Inflammatory macrophage (primary cell): ENCODE data around the gene PCDH12.
A peak's percentile ranks its signal among the peaks of the same experiment; 100 is the strongest.
"Not testable (repeated sequence)": the region's sequence is repeated elsewhere in the genome, so short reads cannot be mapped to it uniquely, and the experiment has no call there.

ENCODE experiments used
- DNase-seq, 2 donors: peaks; one replicate each; pipeline ENCODE4 v3.0.0-alpha.2; 2020 to 2022

PCDH12 gene

GRCh38 chr5:141935538-141935937, 22.5 kb downstream of the PCDH12 start:
- DNase-seq: no peak

- DNase-seq: no peak
These were observed 23.7 kb downstream of the PCDH12 start for GRCh38 chr5:141934099-141934844.

GRCh38 chr5:141933151-141933550, 24.9 kb downstream of the PCDH12 start:
- no peak for DNase-seq

DNA sequence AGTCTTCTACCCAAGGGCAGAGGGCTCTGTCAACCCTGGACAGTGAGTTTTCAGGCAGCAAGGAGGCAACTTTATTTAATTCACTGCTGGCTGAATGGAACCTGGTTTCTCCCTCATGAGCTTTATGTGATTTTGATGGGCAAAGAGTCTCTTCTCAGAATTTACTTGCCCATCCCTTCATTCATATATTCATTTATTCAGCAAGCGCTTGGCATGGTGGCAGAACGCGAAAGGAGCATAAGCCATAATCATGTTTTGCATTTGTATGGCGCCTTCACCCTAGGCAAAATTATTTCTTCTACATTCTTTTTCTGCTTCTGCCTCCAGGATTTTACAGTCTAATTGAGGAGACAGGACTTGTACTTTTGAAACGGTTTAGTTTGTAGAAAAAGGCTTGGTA, 26.3 kb downstream of the PCDH12 start:
- DNase-seq: no peak

- no peak for DNase-seq
These were observed 28.5 kb downstream of the PCDH12 start for GRCh38 chr5:141929398-141930058.

GRCh38 chr5:141928051-141928450, 30.0 kb downstream of the PCDH12 start:
- DNase-seq: no peak

DNA sequence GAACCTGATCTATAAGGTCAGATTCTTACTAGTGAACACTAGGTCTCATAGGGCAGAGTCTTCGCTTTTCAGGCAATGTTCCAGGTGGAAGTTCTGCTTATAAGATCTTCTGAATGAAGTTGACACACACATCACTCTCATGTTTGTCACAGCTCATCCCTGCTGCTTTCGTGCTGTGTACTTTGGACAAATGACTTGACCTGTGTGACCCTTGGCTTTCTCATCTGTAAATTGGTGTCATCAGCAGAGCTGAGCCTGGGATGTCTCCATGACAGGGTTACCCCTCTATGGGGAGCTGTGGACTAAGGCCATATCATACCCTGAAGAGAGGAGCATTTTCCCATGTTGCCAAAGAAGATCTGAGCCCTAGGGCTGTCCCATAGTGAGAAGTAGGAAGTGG, 31.6 kb downstream of the PCDH12 start:
- DNase-seq: no peak

DNA sequence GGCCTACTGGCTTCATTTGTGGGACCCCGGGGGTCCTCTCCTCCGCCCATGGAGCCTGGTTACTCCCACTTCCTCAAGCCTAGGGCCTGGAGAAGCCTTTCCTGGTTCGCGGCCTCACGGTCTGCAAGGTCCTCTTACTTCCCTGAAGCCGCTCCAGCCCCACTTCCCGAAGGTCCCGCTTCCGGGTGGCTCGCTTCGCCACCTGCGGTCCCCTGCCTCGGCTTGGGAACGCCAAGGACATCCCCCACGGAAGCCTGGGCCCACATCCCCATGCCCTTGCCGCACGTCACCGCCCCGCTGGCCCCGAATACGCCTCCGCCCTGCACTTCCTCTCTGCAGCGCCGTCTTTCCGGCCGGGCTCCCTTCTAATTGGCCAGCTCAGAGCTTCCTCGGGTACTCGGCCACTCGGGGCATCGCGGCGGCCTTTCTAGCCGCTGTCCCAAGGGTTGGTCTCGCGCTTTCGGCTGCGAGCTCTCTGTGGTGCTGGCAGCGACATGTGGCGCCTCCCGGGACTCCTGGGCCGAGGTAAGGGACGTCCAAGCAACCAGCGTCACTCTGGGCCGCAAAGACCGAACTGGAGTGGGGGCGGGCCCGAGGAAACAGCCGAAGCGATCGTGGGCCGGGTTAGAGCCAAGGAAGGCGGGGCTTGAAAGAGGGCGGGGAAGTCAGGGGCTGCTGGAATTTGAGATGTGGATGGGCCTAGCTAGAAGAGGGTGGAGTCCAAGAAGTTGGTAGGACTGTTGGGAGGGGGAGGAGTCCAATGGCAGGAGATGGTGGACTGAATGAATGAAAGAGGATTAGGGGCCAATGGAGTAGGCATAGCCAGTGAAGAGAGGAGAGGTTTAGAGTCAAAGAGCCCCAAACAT, 34.3 kb downstream of the PCDH12 start, which contains the start of gene DELE1:
TSS of gene DELE1 (plus strand) at position 424 of the 866 bp plus-strand sequence. CDS start at position 495, 71 bp downstream.
- DNase-seq: peak; percentile 96 to 97

DNA sequence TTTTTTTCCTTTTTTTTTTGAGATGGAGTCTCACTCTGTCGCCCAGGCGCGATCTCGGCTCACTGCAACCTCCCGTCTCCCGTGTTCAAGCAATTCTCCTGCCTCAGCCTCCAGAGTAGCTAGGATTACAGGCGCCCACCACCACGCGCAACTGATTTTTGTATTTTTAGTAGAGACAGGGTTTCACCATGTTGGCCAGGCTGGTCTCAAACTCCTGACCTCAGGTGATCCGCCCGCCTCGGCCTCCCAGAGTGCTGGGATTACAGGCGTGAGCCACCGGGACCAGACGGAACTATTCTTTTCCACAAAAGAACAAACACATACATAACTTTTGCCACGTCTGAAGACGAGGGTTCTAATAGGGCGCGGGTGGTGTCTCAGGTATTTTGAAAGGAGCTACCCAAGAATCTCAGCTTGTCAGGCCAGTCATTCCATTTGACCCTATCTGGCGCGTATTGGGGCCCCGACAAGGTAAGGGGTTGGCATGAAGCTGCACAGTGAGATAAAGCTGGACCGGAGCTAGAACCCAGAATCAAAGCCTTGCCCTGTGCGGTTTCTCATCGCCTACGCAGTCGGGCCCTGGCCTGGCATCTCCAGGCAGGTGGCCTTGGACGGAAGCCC, 35.1 kb downstream of the PCDH12 start:
- DNase-seq: not testable (repeated sequence)

- no peak for DNase-seq
These were observed 37.2 kb downstream of the PCDH12 start for GRCh38 chr5:141920771-141921170.

DNA sequence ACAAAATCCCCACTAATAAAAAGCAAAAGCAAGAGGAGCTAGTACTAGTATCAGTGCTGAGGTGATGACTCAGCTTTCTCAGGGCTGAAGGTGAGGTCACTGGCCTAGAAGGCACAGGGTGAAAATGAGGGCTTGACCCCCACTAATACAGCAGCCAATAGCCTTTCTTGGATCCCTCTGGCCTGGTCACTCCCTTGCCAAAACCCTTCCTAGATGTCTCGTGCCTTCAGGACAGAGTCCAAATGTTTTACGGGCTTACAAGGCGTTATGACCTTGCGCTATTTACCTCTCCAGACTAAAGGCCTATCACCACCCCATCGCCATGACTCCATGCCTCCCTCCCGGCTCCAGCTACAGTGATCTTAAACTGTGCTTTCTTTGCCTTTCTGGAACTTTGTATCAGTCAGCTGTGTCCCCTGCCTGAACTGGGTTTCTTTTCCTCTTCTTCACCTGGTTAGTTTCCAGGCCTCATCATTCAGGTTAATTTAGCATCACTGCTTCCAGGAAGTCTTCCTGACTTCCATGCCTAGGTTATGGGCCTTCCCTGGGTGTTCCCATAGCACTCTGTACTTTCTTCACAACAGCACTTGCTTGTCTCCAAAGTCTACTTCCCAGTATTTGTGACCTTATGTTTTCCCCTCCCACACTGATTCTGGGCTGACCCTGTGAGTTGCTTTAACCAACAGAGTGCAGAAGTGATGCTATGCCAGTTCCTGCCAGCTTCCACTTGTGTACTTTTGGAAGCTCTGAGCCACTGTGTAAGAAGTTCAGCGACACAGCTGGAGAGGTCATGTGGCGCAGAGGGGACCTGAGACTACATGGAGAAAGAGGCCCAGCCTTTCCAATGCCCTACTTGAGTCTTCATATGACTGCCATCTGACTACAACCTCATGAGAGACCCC, 38.5 kb downstream of the PCDH12 start:
- DNase-seq: peak; percentile 85 to 88

- DNase-seq: no peak
These were observed 40.2 kb downstream of the PCDH12 start for GRCh38 chr5:141917760-141918159.

DNA sequence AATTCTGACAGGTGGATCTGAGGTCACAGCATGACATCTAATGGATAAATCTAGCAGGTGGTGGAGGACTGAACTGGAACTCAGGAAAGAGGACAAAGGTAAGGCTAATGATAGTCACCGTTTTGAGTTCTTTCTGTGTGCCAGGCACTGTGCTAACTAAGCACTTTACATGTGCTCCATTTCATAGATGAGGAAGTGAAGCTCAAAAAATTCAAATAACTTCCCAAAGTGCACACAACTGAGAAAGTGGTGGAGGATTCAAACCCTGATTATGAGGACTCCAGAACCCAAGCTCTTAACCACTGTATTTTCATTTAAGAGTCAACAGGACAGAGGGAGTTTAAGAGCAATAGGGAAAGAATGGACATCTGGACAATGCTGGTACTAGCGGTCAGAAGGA, 41.5 kb downstream of the PCDH12 start:
- no peak for DNase-seq

GRCh38 chr5:141915881-141916336, 42.1 kb downstream of the PCDH12 start:
- no peak for DNase-seq

DNA sequence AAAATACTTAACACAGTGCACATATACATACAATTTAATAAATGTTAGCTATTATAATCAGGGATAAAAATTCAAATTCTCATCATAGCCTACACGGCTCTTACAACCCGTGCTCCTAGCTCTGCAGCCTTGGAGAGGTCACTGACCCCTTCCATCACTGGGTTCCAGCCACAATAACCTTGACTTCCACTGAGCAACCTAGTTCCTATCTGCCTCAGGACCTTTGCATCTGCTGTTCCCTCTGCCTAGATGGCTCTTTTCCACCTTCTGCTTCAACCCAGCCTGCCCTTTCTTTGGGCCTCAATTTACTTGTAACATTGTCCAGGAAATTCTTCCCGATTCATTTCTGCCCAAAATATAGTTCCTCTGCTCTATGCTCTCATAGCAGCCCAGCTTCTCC, 43.2 kb downstream of the PCDH12 start:
- no peak for DNase-seq

- DNase-seq: peak; percentile 44 to 58
These were observed 43.7 kb downstream of the PCDH12 start for GRCh38 chr5:141914199-141914743.

DNA sequence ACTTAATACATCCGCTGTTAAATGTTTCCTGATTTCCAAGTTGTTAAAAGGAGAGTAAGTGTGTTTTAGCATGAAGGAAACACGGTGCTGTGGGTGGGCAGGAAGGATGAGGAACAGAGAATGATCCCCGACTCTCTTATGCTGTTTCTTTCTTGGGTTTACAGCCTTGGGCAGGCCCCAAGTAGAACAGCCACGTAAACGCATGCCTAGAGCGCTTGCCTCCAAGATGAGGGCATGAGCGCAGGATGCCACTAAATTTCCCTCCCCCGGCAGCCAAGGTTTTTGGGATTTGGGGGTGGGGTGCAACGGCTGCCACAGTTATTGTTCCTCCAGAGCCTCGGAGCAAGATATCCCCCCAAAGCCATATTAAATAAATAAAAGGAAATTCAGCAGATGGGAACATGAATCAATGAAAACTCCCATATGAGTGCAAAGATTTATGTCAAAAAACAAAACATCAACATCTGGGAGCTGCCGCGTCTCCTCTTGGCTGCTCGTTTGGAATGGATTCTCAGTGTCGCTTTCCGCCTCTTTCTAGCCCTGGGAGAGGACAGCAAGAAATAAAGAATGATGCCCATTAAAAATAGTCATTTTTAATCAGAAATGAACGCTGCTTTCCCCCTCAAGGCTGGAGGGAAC, 44.3 kb downstream of the PCDH12 start:
- DNase-seq: no peak

- DNase-seq: no peak
These were observed 47.7 kb downstream of the PCDH12 start for GRCh38 chr5:141910271-141910673.

GRCh38 chr5:141909212-141909611, 48.8 kb downstream of the PCDH12 start:
- no peak for DNase-seq

- no peak for DNase-seq
These were observed 49.2 kb downstream of the PCDH12 start for GRCh38 chr5:141908796-141909195.

- no peak for DNase-seq
These were observed 51.0 kb downstream of the PCDH12 start for GRCh38 chr5:141906972-141907371.
